WERI-Rb-1 (cell line): ENCODE measurements around the gene SMIM38.

ENCODE experiments used
- DNase-seq: peaks from one replicate; pipeline ENCODE4 v3.0.0-alpha.2; 2020
- H3K27ac ChIP-seq: fragments of 250-450 bp; sonication (Bioruptor Pico); 2 replicates; pipeline ENCODE4 v1.5.1; 2020; ENCODE audit warnings: mild to moderate bottlenecking, moderate library complexity
- H3K27me3 ChIP-seq: fragments of 250-450 bp; sonication (Bioruptor Pico); 2 replicates; pipeline ENCODE4 v1.5.1; 2021; ENCODE audit warnings: mild to moderate bottlenecking, low read depth, moderate library complexity; ENCODE audit not compliant: insufficient read depth, severe bottlenecking
- H3K36me3 ChIP-seq: fragments of 250-450 bp; sonication (Bioruptor Pico); 2 replicates; pipeline ENCODE4 v1.5.1; 2020; ENCODE audit warnings: mild to moderate bottlenecking, moderate library complexity
- H3K4me3 ChIP-seq: 2 replicates; pipeline ENCODE4 v1.5.1; 2011; ENCODE audit warnings: low read depth, mild to moderate bottlenecking, control low read depth, low read length
- H3K9me3 ChIP-seq: fragments of 250-450 bp; sonication (Bioruptor Pico); 2 replicates; pipeline ENCODE4 v1.5.1; 2021; ENCODE audit warnings: mild to moderate bottlenecking, moderate library complexity; ENCODE audit not compliant: severe bottlenecking
- TF ChIP-seq, protein P1 (sequence below): IDR thresholded peaks from 2 replicates; pipeline ENCODE4 v1.5.1; 2011; ENCODE audit warnings: low read depth, mild to moderate bottlenecking, control low read depth, inconsistent platforms, low read length

SMIM38 gene

DNA sequence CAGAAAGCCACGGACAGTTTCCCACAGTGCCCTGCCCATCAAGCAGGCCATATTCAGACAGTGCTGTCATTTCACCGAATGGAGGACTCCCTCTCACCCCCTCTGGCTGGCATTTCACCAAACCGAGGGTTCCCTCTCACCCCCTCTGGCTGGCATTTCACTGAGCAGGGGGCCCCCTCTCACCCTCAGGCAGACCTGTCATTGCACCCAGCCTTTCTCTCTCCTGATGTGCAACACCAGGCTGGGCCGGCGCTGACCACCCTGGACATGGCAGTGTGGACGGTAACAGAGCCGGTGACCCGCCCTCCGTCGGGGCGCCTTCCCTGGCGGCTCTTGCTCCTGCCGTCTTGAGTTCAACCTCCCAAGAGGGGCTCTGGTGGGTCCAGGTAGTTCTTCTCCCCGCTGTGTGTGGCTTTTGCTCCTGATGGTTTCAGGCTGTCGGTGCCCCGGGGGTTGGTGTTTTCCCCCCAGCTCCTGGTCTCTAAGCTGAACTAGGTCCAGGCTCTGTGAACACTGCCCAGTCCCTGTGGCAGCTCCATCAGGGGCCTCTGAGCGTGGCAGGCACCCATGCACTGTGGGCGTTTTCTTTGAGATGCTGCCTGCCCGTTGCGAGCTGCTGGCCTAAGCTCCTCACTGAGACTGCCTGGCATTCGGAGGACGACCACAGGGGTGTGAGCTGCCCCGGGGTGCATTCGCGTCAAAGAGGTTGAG, 46.9 kb downstream of the SMIM38 start:
- H3K4me3 ChIP-seq, result no peak overlapping the region
- no peak overlapping the region for H3K27ac ChIP-seq
- no peak for DNase-seq
- TF ChIP-seq, protein P1, sequence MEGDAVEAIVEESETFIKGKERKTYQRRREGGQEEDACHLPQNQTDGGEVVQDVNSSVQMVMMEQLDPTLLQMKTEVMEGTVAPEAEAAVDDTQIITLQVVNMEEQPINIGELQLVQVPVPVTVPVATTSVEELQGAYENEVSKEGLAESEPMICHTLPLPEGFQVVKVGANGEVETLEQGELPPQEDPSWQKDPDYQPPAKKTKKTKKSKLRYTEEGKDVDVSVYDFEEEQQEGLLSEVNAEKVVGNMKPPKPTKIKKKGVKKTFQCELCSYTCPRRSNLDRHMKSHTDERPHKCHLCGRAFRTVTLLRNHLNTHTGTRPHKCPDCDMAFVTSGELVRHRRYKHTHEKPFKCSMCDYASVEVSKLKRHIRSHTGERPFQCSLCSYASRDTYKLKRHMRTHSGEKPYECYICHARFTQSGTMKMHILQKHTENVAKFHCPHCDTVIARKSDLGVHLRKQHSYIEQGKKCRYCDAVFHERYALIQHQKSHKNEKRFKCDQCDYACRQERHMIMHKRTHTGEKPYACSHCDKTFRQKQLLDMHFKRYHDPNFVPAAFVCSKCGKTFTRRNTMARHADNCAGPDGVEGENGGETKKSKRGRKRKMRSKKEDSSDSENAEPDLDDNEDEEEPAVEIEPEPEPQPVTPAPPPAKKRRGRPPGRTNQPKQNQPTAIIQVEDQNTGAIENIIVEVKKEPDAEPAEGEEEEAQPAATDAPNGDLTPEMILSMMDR, result no peak
- no peaks in the 10 kb centered on the region for H3K9me3 ChIP-seq
- H3K36me3 ChIP-seq, result no peaks in the 10 kb centered on the region
- no peaks in the 10 kb centered on the region for H3K27me3 ChIP-seq

DNA sequence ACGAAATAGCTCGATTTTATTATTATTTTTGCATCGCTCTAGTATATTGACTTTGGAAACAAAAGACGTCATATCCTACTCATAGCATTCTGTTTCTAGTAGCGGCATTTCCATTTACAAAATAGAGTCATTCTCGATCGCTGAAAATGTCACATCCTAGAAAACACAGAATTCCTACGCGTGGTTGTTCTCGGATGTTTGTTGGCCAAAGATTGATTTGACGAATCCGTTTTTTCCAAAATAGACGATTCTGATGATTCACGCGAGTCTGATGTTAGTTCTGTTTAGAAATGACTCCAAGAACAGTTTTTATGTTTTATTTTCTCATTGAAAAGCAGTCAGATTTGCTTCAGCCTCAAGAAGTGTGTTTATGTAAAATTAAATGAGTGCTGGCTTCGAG, 47.6 kb downstream of the SMIM38 start:
- H3K27me3 ChIP-seq, result no peaks in the 10 kb centered on the region
- DNase-seq, result no peak
- peaks cover 3% of the 10 kb centered on the region for H3K9me3 ChIP-seq
- no peak overlapping the region for H3K27ac ChIP-seq
- TF ChIP-seq, protein P1, result no peak
- no peaks in the 10 kb centered on the region for H3K36me3 ChIP-seq
- no peak overlapping the region for H3K4me3 ChIP-seq

DNA sequence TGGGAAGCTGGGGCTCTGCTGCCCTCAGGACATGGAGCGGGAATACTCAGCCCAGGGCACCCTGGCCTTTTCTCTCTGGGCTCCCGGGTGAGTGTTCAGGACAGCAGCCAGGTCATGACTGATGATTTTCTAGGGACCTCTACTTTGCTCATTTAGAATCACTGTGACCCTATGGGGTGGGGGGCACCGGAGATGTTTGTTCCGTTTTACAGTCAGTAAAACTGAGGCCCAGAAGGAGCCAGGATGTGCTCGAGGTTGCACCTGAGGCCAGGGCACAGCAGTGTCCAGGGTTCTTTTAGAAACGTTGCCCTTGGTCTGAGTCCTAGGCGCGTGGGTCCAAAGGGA, 48.1 kb downstream of the SMIM38 start:
- Histone ChIP-seq H3K36me3 (no peaks in the 10 kb centered on the region), H3K27ac (no peak overlapping the region), H3K9me3 (peaks cover 6% of the 10 kb centered on the region), H3K4me3 (no peak overlapping the region), H3K27me3 (no peaks in the 10 kb centered on the region)
- DNase-seq, result no peak
- TF ChIP-seq, protein P1, result no peak

DNA sequence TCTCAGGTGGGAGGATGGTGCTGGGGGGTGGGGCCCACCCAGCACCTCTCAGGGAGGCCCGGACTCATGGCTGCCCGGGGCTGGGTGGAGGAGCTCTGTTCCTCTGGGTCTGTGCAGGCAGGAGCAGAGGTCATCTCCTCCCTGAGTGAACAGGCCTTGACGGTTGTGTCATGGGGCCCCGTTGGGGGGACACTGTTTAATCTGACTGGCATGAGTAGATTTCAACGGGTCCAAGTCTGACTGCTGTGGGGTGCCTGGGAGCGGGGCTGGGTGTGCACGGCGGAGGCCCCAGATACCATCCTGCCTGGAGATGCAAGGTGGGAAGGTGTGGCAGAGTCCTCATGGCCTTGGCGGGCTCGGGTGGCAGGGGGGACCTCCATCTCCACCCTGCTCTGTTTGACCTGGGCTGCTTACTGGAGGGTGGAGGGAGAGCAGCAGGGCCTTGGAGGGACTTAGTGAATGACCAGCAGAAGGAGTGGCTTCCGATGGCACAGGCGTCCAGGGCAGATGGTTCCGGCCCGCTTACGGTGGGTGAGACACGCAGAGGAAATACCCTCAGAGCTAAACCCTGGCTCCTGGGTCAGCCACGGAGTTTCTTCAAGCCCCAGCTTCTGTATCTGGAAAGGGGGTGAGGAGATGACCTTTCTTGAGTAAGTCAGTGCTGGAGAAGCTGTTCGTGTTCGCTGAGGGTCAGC, 48.7 kb downstream of the SMIM38 start:
- Histone ChIP-seq H3K36me3 (no peaks in the 10 kb centered on the region), H3K9me3 (peaks cover 6% of the 10 kb centered on the region), H3K4me3 (no peak overlapping the region), H3K27me3 (no peaks in the 10 kb centered on the region), H3K27ac (no peak overlapping the region)
- no peak for DNase-seq
- TF ChIP-seq, protein P1, result no peak

DNA sequence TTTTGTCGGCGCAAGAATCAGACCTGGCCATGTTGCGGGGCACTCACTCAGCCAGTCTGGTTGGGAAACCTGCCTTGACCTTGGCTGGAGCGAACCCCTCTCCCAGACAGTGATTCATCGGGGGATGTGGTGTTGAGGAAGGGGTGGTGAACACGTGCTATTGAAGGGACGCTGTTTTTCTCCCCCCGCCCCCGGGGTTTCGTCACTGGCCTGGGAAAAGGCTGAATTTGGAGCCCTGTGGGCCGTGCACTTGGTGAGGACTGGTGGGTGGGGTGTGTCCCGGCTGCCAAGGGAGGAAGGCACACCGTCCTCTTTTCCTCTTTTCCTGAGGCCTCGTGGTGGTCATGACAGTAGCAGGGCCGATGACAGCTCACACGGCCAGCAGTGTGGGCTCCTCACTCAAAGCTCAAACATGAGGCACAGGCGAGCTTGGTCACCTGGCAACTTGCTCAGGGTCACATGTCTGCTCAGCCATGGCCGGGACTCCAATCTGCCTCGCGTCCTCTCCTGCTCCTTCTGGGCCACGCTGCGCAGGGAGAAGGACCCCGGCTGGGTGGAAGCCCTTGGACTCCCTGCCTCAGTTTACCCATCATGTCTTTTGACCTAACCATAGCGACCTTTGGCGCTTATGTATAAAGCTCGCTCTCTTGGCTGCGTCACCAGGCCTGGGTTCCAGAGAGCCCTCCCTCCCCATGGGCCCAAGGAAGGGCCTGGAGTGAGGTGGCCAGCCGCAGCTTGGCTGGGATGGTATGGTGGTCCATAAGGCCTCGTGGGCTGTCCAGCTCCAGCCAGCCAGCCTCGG, 49.4 kb downstream of the SMIM38 start:
- Histone ChIP-seq H3K9me3 (peaks cover 6% of the 10 kb centered on the region), H3K27ac (no peak overlapping the region), H3K27me3 (no peaks in the 10 kb centered on the region), H3K4me3 (no peak overlapping the region), H3K36me3 (no peaks in the 10 kb centered on the region)
- DNase-seq, result no peak
- TF ChIP-seq, protein P1, result no peak
